GM23338 (cell line): ENCODE measurements around the gene TMED9. TPM values are rescaled to one million over a fixed set of nuclear protein-coding genes. Genes with fewer than 3 reads are reported as not detected.

Source experiments
- ATAC-seq: fragments of 200-7000 bp; cut with Tn5 transposase; 3 replicates; pipeline ENCODE4 v1.9.1; 2020
- DNase-seq: peaks from one replicate; pipeline ENCODE4 v3.0.0-alpha.2; 2015; ENCODE audit warnings: low spot score
- H2AFZ ChIP-seq: fragments of 200-600 bp; sonication (generic); 2 replicates; pipeline ENCODE4 v1.8.0; 2016; ENCODE audit warnings: antibody characterized with exemption, mild to moderate bottlenecking, moderate library complexity
- H3F3A ChIP-seq: fragments of 200-600 bp; sonication (generic); replicated peaks from 2 replicates; pipeline ENCODE4 v1.8.0; 2017; ENCODE audit warnings: antibody characterized with exemption, mixed run types, low read depth
- H3K27ac ChIP-seq: fragments of 200-600 bp; sonication (generic); 2 replicates; pipeline ENCODE4 v1.6.1; 2016; ENCODE audit warnings: low read depth
- H3K27me3 ChIP-seq: fragments of 200-600 bp; sonication (generic); 2 replicates; pipeline ENCODE4 v1.8.0; 2016; ENCODE audit warnings: mild to moderate bottlenecking, mixed run types, moderate library complexity; ENCODE audit not compliant: insufficient read depth
- H3K36me3 ChIP-seq: fragments of 200-600 bp; sonication (generic); 2 replicates; pipeline ENCODE4 v1.8.0; 2016; ENCODE audit warnings: mild to moderate bottlenecking; ENCODE audit not compliant: insufficient read depth
- H3K4me1 ChIP-seq: fragments of 200-600 bp; sonication (generic); 2 replicates; pipeline ENCODE4 v1.8.0; 2016; ENCODE audit warnings: mild to moderate bottlenecking, moderate library complexity; ENCODE audit not compliant: insufficient read depth
- H3K4me2 ChIP-seq: fragments of 200-600 bp; sonication (generic); 2 replicates; pipeline ENCODE4 v1.7.1; 2017; ENCODE audit warnings: mixed run types
- H3K4me3 ChIP-seq: fragments of 200-600 bp; sonication (generic); 2 replicates; pipeline ENCODE4 v1.6.1; 2016; ENCODE audit warnings: mixed run types
- H3K79me2 ChIP-seq: fragments of 200-600 bp; sonication (generic); replicated peaks from 2 replicates; pipeline ENCODE4 v1.8.0; 2017; ENCODE audit warnings: mild to moderate bottlenecking; ENCODE audit not compliant: insufficient read depth
- H3K9me2 ChIP-seq: fragments of 200-600 bp; sonication (generic); 2 replicates; pipeline ENCODE4 v1.8.0; 2017; ENCODE audit not compliant: insufficient read depth
- H4K20me1 ChIP-seq: fragments of 200-600 bp; sonication (generic); replicated peaks from 2 replicates; pipeline ENCODE4 v1.8.0; 2017; ENCODE audit warnings: mild to moderate bottlenecking; ENCODE audit not compliant: insufficient read depth
- H3K27ac Mint-ChIP-seq: 2 replicates; pipeline ENCODE4 v1.8.0; 2020; ENCODE audit warnings: inconsistent platforms, mild to moderate bottlenecking, moderate library complexity, mixed read lengths
- H3K27me3 Mint-ChIP-seq: 3 replicates; pipeline ENCODE4 v1.8.0; 2022; ENCODE audit warnings: low read depth, mild to moderate bottlenecking, moderate library complexity, mixed read lengths, inconsistent platforms; ENCODE audit not compliant: insufficient read depth, poor library complexity
- H3K36me3 Mint-ChIP-seq: 3 replicates; pipeline ENCODE4 v1.8.0; 2021; ENCODE audit warnings: low read depth, mild to moderate bottlenecking, inconsistent platforms, moderate library complexity, mixed read lengths
- H3K4me1 Mint-ChIP-seq: 3 replicates; pipeline ENCODE4 v1.8.0; 2020; ENCODE audit warnings: mild to moderate bottlenecking, inconsistent platforms, mixed read lengths
- H3K4me3 Mint-ChIP-seq: 3 replicates; pipeline ENCODE4 v1.8.0; 2021; ENCODE audit warnings: moderate library complexity, mild to moderate bottlenecking, inconsistent platforms, mixed read lengths
- H3K9me3 Mint-ChIP-seq: 3 replicates; pipeline ENCODE4 v1.8.0; 2020; ENCODE audit warnings: moderate library complexity, mild to moderate bottlenecking, inconsistent platforms, mixed read lengths
- CREB1 ChIP-seq: fragments of 250-450 bp; sonication (Bioruptor Pico); IDR thresholded peaks from 2 replicates; pipeline ENCODE4 v1.5.0; 2020; ENCODE audit warnings: low read depth, mild to moderate bottlenecking, moderate library complexity
- CTCF ChIP-seq, 2 experiments: fragments of 200-600 bp in 1 of 2; sonication (generic) in 1 of 2; conservative IDR thresholded peaks; 2 replicates each; pipeline versions ENCODE4 v1.5.1 to v1.6.1; 2016 to 2017; ENCODE audit warnings: antibody characterized with exemption in 2 of 2, low read depth in 2 of 2, mild to moderate bottlenecking in 2 of 2, moderate library complexity in 1 of 2
- ETS1 ChIP-seq: IDR thresholded peaks from 2 replicates; pipeline ENCODE4 v1.6.1; 2016; ENCODE audit warnings: antibody characterized with exemption
- EZH2 ChIP-seq: fragments of 200-600 bp; sonication (generic); IDR thresholded peaks from one replicate; pipeline ENCODE4 v1.8.0; 2017; ENCODE audit warnings: antibody characterized with exemption, mild to moderate bottlenecking, low read depth; ENCODE audit not compliant: unreplicated experiment
- JUNB ChIP-seq: IDR thresholded peaks from one replicate; pipeline ENCODE4 v1.6.1; 2016; ENCODE audit warnings: antibody characterized with exemption; ENCODE audit not compliant: unreplicated experiment
- NANOG ChIP-seq: IDR thresholded peaks from 2 replicates; pipeline ENCODE4 v1.6.1; 2016; ENCODE audit warnings: antibody characterized with exemption, borderline replicate concordance
- POLR2AphosphoS5 ChIP-seq: IDR thresholded peaks from 2 replicates; pipeline ENCODE4 v1.6.1; 2016; ENCODE audit warnings: antibody characterized with exemption, low read depth
- REST ChIP-seq: IDR thresholded peaks from one replicate; pipeline ENCODE4 v1.6.1; 2018; ENCODE audit warnings: antibody characterized with exemption; ENCODE audit not compliant: unreplicated experiment
- ZNF114 ChIP-seq: fragments of 250-450 bp; sonication (Bioruptor Pico); IDR thresholded peaks from 2 replicates; pipeline ENCODE4 v1.5.0; 2020; ENCODE audit warnings: mild to moderate bottlenecking, moderate library complexity
- ZNF331 ChIP-seq: fragments of 250-450 bp; sonication (Bioruptor Pico); IDR thresholded peaks from 2 replicates; pipeline ENCODE4 v1.5.0; 2020; ENCODE audit warnings: low read depth, mild to moderate bottlenecking, moderate library complexity
- ZNF462 ChIP-seq: fragments of 250-450 bp; sonication (Bioruptor Pico); IDR thresholded peaks from 2 replicates; pipeline ENCODE4 v1.5.0; 2020; ENCODE audit warnings: mild to moderate bottlenecking, moderate library complexity
- polyA plus RNA-seq: library from polyadenylated mRNA; unstranded; fragments of >200 nt; fragmentation: Nextera tagmentation; extraction: Ambion mirVana; gene quantifications from 2 replicates; pipeline ENCODE4 v1.2.1, GENCODE V29; 2016
- total RNA-seq: library from RNA; depleted of rRNA; stranded (reverse); fragments of >200 nt; shearing (Covaris generic); gene quantifications from 2 replicates; pipeline ENCODE4 v1.2.3, GENCODE V29; 2014

Gene TMED9
- total and polyA plus RNA-seq, 2 experiments from 2014 or later = 77.2 to 130 TPM

- Histone ChIP-seq H3F3A (peaks cover 23% of the 10 kb centered on the region; the same call in 1 of the 2 replicates), H2AFZ (no peak overlapping the region), H3K4me2 (no peak overlapping the region), H3K79me2 (peaks cover 16% of the 10 kb centered on the region; the same call in 1 of the 2 replicates), H3K9me2 (no peaks in the 10 kb centered on the region), H3K4me1 (peaks cover 8% of the 10 kb centered on the region; the same call in 1 of the 2 replicates), H4K20me1 (peaks cover 3% of the 10 kb centered on the region), H3K4me3 (no peak overlapping the region), H3K27me3 (peaks cover 7% of the 10 kb centered on the region; the same call in 1 of the 2 replicates), H3K27ac (no peak overlapping the region), H3K36me3 (peaks cover 16% of the 10 kb centered on the region)
- TF ChIP-seq ETS1 (no peak), JUNB (no peak), CREB1 (CRISPR knock-in tag) (no peak), CTCF (conservative IDR thresholded peaks at IDR 0.05; ENCODE audit: low read depth in 2 of 2) (no peak), ZNF331 (CRISPR knock-in tag) (no peak), NANOG (no peak), ZNF462 (no peak), REST (no peak), EZH2 (no peak), ZNF114 (CRISPR knock-in tag) (no peak), POLR2AphosphoS5 (no peak)
- Mint-ChIP-seq H3K27me3 (peaks cover 14% of the 10 kb centered on the region), H3K4me1 (peaks cover 15% of the 10 kb centered on the region), H3K36me3 (peaks cover 47% of the 10 kb centered on the region), H3K9me3 (no peaks in the 10 kb centered on the region; the same call in 2 of the 3 replicates), H3K27ac (no peak overlapping the region), H3K4me3 (no peak overlapping the region)
- DNase-seq = no peak
- no peak for ATAC-seq
Measured at GRCh38 chr5:177595991-177596774, 4.2 kb downstream of the TMED9 start.
